ENCODE measurements around the gene AQP6.

AQP6 gene

DNA sequence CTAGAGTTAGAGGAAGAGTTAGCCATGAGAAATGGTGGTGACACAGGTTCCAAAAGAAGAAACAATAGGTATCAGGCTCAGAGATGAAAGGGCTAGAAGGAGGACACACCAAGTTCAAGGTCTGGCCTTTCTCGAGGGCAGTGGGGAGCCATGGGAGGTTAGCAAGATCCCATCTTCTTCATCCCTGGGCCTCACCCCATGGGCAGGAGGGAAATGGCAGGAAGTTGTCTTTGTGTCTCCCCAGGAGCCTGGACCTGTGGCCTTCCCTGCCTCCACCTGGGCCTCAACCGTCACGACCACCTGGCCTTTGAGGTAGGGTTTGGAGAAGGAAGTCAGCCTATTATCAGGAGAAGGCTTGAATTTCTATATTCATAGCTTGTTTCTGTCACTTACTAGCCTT, 28.0 kb upstream of the AQP6 start:
- Mint-ChIP-seq H3K27me3 (ENCODE audit: low read depth) (peaks cover 58% of the 10 kb centered on the region), H3K4me1 (peaks cover 18% of the 10 kb centered on the region), H3K4me3 (no peak overlapping the region), H3K36me3 (ENCODE audit: low read depth) (no peaks in the 10 kb centered on the region), H3K9me3 (no peaks in the 10 kb centered on the region), H3K27ac (no peak overlapping the region)
- TF ChIP-seq, protein P1, sequence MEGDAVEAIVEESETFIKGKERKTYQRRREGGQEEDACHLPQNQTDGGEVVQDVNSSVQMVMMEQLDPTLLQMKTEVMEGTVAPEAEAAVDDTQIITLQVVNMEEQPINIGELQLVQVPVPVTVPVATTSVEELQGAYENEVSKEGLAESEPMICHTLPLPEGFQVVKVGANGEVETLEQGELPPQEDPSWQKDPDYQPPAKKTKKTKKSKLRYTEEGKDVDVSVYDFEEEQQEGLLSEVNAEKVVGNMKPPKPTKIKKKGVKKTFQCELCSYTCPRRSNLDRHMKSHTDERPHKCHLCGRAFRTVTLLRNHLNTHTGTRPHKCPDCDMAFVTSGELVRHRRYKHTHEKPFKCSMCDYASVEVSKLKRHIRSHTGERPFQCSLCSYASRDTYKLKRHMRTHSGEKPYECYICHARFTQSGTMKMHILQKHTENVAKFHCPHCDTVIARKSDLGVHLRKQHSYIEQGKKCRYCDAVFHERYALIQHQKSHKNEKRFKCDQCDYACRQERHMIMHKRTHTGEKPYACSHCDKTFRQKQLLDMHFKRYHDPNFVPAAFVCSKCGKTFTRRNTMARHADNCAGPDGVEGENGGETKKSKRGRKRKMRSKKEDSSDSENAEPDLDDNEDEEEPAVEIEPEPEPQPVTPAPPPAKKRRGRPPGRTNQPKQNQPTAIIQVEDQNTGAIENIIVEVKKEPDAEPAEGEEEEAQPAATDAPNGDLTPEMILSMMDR (IDR thresholded peaks at IDR 0.05; ENCODE audit: unreplicated experiment in 3 of 3): no peak

DNA sequence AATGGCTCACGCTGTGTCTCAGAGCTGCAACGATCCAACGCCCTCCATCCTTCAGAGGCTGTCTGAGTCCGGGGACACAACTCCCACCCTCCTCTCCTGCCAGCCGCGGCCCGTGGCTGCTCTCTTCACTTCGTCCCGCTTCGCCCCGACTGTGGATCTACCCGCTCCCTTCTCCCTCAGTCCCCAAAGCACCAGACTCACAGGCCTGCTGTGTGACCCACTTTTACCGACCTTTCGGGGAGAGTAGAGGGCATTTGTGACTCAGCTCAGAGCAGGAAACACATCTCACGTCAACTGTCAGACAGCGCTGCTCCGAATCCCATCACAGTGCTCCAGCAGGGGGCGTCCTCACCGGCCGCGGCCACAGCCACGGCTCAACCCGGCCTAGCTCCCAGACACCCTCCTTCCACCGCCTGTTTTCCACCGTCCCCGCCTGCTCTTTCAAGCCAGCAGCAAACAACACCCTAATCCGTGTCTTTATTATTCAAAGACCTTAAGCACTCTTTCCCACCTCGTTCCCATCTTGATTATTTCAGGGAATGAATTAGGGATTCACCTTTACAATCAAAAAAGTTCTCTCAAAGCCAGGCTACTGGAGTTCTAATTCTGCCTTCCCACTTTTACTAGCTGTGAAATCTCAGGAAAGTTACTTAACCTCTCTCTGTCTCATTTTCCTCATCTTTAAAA, 27.2 kb upstream of the AQP6 start:
- Mint-ChIP-seq H3K36me3 (ENCODE audit: low read depth) (no peaks in the 10 kb centered on the region), H3K27me3 (ENCODE audit: low read depth) (peaks cover 58% of the 10 kb centered on the region), H3K9me3 (no peaks in the 10 kb centered on the region), H3K4me1 (peaks cover 18% of the 10 kb centered on the region), H3K27ac (no peak overlapping the region), H3K4me3 (peak overlapping the region; percentile 69 to 83 (median 80))
- TF ChIP-seq, protein P1 (IDR thresholded peaks at IDR 0.05; ENCODE audit: unreplicated experiment in 3 of 3): peak; percentile 84 to 94 (median 89)

DNA sequence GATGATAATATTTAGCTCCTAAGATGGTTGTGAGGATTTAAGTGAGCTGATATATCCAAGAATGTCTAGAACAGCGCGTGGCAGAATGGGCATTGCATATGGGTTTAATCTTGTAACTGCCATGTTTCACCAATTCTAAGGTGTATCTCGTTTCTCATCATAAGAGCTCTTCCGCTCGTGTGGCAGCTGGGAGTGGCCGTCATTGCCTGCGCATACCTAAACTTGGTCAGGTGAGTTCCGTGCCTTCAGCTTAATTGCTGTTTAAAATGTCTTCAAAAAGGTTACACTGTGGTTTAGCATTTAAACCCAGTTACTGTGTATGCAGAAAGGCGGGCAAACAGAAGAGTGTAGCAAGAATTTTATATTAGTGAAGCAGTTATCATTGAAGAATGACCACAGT, 26.7 kb upstream of the AQP6 start:
- Mint-ChIP-seq H3K9me3 (no peaks in the 10 kb centered on the region), H3K27me3 (ENCODE audit: low read depth) (peaks cover 57% of the 10 kb centered on the region), H3K27ac (peak overlapping the region; percentile 3 to 19 (median 14)), H3K4me1 (peaks cover 18% of the 10 kb centered on the region), H3K36me3 (ENCODE audit: low read depth) (no peaks in the 10 kb centered on the region), H3K4me3 (peak overlapping the region in 1 of 3 experiments; percentile 43)
- TF ChIP-seq, protein P1 (IDR thresholded peaks at IDR 0.05; ENCODE audit: unreplicated experiment in 3 of 3): no peak

DNA sequence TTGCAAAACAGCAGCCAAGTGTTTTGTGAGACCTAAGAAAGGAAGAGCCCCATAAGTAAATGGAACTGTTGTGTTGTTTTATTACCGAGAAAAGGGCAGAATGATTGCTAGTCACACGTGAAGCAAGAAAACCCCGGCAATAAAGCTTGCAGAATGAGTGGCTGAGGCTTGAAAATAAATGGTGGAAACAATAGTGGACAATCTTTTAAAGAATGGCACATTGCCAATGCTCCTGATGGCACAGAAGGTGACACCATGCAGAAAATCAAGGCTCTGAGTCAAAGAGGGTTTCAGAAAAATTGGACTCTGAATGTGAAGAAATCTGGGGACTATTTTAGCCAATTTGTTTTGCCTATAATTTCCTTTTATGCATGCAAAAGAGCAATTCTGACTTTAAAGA, 26.2 kb upstream of the AQP6 start:
- TF ChIP-seq, protein P1 (IDR thresholded peaks at IDR 0.05; ENCODE audit: unreplicated experiment in 3 of 3): no peak
- Mint-ChIP-seq H3K27ac (peak overlapping the region in 2 of 3 experiments; percentile 3 to 19), H3K4me3 (no peak overlapping the region), H3K27me3 (ENCODE audit: low read depth) (peaks cover 58% of the 10 kb centered on the region), H3K4me1 (peaks cover 18% of the 10 kb centered on the region), H3K36me3 (ENCODE audit: low read depth) (no peaks in the 10 kb centered on the region), H3K9me3 (no peaks in the 10 kb centered on the region)

DNA sequence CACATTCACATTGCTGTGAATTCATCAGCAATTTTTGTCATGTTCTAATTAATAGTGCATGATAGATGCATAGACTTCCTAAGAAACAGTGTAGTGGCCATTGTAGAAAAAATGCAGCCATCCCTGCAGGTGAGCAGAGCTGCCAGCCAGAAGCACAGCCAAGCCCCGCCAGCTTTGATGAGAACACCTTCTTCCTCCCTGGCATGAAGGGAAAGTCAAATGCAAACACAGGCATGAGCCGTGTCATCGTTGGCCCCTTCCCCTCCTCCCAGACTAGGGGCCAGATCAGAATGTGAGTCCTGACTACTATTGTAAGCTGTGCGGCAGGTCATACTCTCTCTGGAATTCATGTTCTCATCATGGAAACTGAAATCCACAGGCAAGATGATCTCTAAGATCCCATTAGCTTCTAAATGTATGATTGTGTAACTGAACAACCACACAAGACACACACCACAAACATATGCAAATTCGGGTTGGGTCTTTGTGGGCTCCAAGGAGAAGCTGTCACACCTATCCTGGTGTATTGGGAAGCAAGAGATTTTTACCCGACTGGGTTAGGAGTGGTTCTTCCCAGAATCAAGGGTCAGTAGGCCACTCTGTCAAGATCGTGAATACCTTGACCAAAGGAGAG, 25.0 kb upstream of the AQP6 start:
- H3K9me3 Mint-ChIP-seq: no peaks in the 10 kb centered on the region
- peak overlapping the region in 1 of 3 experiments; percentile 30 for H3K27ac Mint-ChIP-seq
- peaks cover 18% of the 10 kb centered on the region for H3K4me1 Mint-ChIP-seq
- TF ChIP-seq, protein P1 (IDR thresholded peaks at IDR 0.05; ENCODE audit: unreplicated experiment in 3 of 3): no peak
- peaks cover 55% of the 10 kb centered on the region for H3K27me3 Mint-ChIP-seq (ENCODE audit: low read depth)
- no peaks in the 10 kb centered on the region for H3K36me3 Mint-ChIP-seq (ENCODE audit: low read depth)
- no peak overlapping the region for H3K4me3 Mint-ChIP-seq

Measured in nephron (organoid).